Activated CD4-positive, alpha-beta memory T cell treated with anti-CD3 and anti-CD28 coated beads, Interleukin-2, amount 10 ng/mL, durations not matched to agents 7 days and 5 days (primary cell): ENCODE data around the gene SPTBN1. TPM values are rescaled to one million over a fixed set of nuclear protein-coding genes. Genes with fewer than 3 reads are reported as not detected.

Experiments used
- CTCF ChIA-PET: fragments of 350-600 bp; sonication (Branson Sonifier 250); formaldehyde crosslinking; loops from one replicate; lab custom pipeline; 2021; ENCODE audit warnings: antibody characterized with exemption, inconsistent platforms; lab: Charles Lee
- POLR2A ChIA-PET: fragments of 350-600 bp; sonication (Branson Sonifier 250); formaldehyde crosslinking; loops from one replicate; lab custom pipeline; 2021; ENCODE audit warnings: antibody characterized with exemption; lab: Charles Lee
- DNase-seq: peaks from one replicate; pipeline ENCODE4 v3.0.0-alpha.2; 2020
- H3K27ac Mint-ChIP-seq: one replicate; pipeline ENCODE4 v1.8.0; 2021; ENCODE audit warnings: mild to moderate bottlenecking, mixed read lengths
- H3K27me3 Mint-ChIP-seq: one replicate; pipeline ENCODE4 v1.8.0; 2021; ENCODE audit warnings: mixed read lengths
- H3K36me3 Mint-ChIP-seq: one replicate; pipeline ENCODE4 v1.8.0; 2021; ENCODE audit warnings: low read depth, mixed read lengths
- H3K4me1 Mint-ChIP-seq: one replicate; pipeline ENCODE4 v1.8.0; 2021; ENCODE audit warnings: mixed read lengths
- H3K4me3 Mint-ChIP-seq: one replicate; pipeline ENCODE4 v1.8.0; 2021; ENCODE audit warnings: mild to moderate bottlenecking, mixed read lengths
- H3K9me3 Mint-ChIP-seq: one replicate; pipeline ENCODE4 v1.8.0; 2021; ENCODE audit warnings: mixed read lengths
- total RNA-seq, 2 experiments: library from RNA; stranded (reverse); gene quantifications; one replicate each; pipeline ENCODE4 v1.2.3, GENCODE V29; 2021

SPTBN1 gene
- total RNA-seq, 2 experiments from 2014 or later, result 112 TPM

DNA sequence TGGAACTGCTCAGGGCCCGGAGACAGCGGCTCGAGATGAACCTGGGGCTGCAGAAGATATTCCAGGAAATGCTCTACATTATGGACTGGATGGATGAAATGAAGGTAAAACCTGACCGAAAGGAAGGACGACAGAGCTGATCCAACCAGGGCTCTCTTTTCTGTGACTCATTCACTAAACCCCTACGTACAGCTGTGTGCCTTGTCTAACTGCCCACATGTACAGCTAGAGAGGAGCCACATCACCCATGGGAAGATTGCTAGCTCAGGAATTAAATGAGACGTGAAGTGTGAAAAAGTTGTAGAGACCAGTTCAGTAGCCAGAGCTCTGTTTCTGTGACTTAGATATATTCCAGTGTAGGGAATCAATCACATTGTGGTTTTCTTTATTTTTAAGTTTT lies 170.0 kb downstream of the SPTBN1 start:
- CTCF ChIA-PET, result interaction anchor here (1.4 to 2.3 kb wide), 4 partner anchors 8 to 78 kb away, joined by 3 to 10 read pairs (median 4); no protein-coding TSS in a partner anchor
- Mint-ChIP-seq H3K27me3 (no peaks in the 10 kb centered on the region), H3K27ac (no peak overlapping the region), H3K4me3 (no peak overlapping the region), H3K9me3 (no peaks in the 10 kb centered on the region), H3K4me1 (no peaks in the 10 kb centered on the region), H3K36me3 (peaks cover 83% of the 10 kb centered on the region)
- POLR2A ChIA-PET, result interaction anchor here (1.3 kb wide), 1 partner anchor 72 kb away, joined by 3 read pairs; no protein-coding TSS in a partner anchor
- DNase-seq, result no peak

DNA sequence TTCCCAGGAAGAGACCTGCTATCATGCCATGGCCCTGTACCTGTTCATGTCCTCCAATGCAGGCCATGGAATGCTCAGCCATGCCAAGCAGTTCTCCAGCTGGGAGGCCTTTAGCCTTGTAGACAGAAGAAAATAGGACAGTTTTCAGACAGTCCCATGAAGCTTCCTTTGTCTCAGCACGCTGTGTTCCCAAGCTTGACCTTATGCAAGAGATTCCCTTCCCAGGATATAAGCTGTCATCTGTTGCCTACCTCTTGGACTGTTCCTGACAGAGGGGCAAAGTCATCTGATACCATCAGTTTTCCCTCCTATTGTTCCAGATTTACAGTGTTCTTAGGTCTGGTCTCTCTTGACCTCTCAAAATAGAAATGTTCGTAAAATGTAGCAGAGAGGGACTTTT lies 170.8 kb downstream of the SPTBN1 start:
- H3K27ac Mint-ChIP-seq, result peak overlapping the region; percentile 35
- DNase-seq, result no peak
- no peaks in the 10 kb centered on the region for H3K27me3 Mint-ChIP-seq
- ChIA-PET CTCF (interaction anchor here (1.4 kb wide), 1 partner anchor 78 kb away, joined by 4 read pairs; no protein-coding TSS in a partner anchor), POLR2A (no interaction called here)
- peaks cover 83% of the 10 kb centered on the region for H3K36me3 Mint-ChIP-seq
- no peaks in the 10 kb centered on the region for H3K4me1 Mint-ChIP-seq
- H3K9me3 Mint-ChIP-seq, result no peaks in the 10 kb centered on the region
- no peak overlapping the region for H3K4me3 Mint-ChIP-seq

DNA sequence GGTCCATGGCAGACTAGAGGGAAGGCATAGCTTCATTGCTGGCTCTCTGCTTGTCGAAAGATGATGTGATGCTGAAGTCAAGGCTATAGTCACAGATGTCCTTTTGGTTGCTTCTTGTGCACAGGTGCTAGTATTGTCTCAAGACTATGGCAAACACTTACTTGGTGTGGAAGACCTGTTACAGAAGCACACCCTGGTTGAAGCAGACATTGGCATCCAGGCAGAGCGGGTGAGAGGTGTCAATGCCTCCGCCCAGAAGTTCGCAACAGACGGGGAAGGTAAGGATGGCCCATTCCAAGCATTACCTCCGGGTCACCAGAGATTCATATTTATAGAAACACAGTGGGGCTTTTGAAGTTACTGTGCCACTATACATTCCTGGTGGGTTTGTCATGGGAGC lies 171.8 kb downstream of the SPTBN1 start:
- POLR2A ChIA-PET, result interaction anchor here (0.8 kb wide), 1 partner anchor 21 kb away, joined by 3 read pairs; no protein-coding TSS in a partner anchor
- Mint-ChIP-seq H3K9me3 (no peaks in the 10 kb centered on the region), H3K4me1 (no peaks in the 10 kb centered on the region), H3K27ac (peak overlapping the region; percentile 30), H3K36me3 (peaks cover 82% of the 10 kb centered on the region), H3K27me3 (no peaks in the 10 kb centered on the region), H3K4me3 (no peak overlapping the region)
- DNase-seq, result no peak
- CTCF ChIA-PET, result interaction anchor here (0.6 to 1.5 kb wide), 2 partner anchors 76 to 106 kb away, joined by 3 to 4 read pairs; no protein-coding TSS in a partner anchor

DNA sequence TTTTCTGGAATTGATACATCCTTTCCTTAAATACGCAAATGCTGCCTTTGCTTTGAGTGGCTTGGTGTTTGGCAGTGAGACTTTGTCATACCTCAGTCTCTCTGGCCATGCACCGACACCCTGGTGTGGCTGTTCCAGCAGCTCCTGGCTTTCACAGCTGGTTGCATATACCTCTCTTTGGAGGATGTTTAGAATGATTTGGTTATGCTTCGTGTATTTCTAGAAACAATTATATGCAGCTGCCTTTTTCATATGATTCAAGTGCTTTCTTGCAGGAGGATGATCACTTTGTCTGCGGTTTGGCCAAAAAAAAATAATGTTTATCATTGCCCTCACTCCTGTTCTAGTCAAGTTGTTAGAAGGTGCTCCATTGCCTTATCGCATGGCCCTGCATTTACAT lies 172.3 kb downstream of the SPTBN1 start:
- Mint-ChIP-seq H3K27me3 (no peaks in the 10 kb centered on the region), H3K4me3 (no peak overlapping the region), H3K9me3 (no peaks in the 10 kb centered on the region), H3K27ac (no peak overlapping the region), H3K4me1 (no peaks in the 10 kb centered on the region), H3K36me3 (peaks cover 83% of the 10 kb centered on the region)
- no peak for DNase-seq
- CTCF ChIA-PET, result interaction anchor here (1.5 kb wide), 1 partner anchor 106 kb away, joined by 4 read pairs; no protein-coding TSS in a partner anchor
- POLR2A ChIA-PET, result no interaction called here

DNA sequence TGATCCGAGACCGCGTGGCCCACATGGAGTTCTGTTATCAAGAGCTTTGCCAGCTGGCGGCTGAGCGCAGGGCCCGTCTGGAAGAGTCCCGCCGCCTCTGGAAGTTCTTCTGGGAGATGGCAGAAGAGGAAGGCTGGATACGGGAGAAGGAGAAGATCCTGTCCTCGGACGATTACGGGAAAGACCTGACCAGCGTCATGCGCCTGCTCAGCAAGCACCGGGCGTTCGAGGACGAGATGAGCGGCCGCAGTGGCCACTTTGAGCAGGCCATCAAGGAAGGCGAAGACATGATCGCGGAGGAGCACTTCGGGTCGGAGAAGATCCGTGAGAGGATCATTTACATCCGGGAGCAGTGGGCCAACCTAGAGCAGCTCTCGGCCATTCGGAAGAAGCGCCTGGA lies 172.8 kb downstream of the SPTBN1 start:
- peaks cover 78% of the 10 kb centered on the region for H3K36me3 Mint-ChIP-seq
- POLR2A ChIA-PET, result no interaction called here
- H3K27ac Mint-ChIP-seq, result peak overlapping the region; percentile 16
- no peaks in the 10 kb centered on the region for H3K4me1 Mint-ChIP-seq
- H3K4me3 Mint-ChIP-seq, result no peak overlapping the region
- H3K27me3 Mint-ChIP-seq, result no peaks in the 10 kb centered on the region
- H3K9me3 Mint-ChIP-seq, result no peaks in the 10 kb centered on the region
- no peak for DNase-seq
- CTCF ChIA-PET, result interaction anchor here (1.5 kb wide), 1 partner anchor 107 kb away, joined by 4 read pairs; no protein-coding TSS in a partner anchor

DNA sequence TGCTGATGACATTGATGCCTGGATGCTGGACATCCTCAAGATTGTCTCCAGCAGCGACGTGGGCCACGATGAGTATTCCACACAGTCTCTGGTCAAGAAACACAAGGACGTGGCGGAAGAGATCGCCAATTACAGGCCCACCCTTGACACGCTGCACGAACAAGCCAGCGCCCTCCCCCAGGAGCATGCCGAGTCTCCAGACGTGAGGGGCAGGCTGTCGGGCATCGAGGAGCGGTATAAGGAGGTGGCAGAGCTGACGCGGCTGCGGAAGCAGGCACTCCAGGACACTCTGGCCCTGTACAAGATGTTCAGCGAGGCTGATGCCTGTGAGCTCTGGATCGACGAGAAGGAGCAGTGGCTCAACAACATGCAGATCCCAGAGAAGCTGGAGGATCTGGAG lies 173.3 kb downstream of the SPTBN1 start:
- Mint-ChIP-seq H3K4me1 (peaks cover 4% of the 10 kb centered on the region), H3K4me3 (no peak overlapping the region), H3K27me3 (no peaks in the 10 kb centered on the region), H3K36me3 (peaks cover 79% of the 10 kb centered on the region), H3K27ac (no peak overlapping the region), H3K9me3 (no peaks in the 10 kb centered on the region)
- ChIA-PET POLR2A (no interaction called here), CTCF (interaction anchor here (1.5 kb wide), 1 partner anchor 107 kb away, joined by 4 read pairs; no protein-coding TSS in a partner anchor)
- no peak for DNase-seq

DNA sequence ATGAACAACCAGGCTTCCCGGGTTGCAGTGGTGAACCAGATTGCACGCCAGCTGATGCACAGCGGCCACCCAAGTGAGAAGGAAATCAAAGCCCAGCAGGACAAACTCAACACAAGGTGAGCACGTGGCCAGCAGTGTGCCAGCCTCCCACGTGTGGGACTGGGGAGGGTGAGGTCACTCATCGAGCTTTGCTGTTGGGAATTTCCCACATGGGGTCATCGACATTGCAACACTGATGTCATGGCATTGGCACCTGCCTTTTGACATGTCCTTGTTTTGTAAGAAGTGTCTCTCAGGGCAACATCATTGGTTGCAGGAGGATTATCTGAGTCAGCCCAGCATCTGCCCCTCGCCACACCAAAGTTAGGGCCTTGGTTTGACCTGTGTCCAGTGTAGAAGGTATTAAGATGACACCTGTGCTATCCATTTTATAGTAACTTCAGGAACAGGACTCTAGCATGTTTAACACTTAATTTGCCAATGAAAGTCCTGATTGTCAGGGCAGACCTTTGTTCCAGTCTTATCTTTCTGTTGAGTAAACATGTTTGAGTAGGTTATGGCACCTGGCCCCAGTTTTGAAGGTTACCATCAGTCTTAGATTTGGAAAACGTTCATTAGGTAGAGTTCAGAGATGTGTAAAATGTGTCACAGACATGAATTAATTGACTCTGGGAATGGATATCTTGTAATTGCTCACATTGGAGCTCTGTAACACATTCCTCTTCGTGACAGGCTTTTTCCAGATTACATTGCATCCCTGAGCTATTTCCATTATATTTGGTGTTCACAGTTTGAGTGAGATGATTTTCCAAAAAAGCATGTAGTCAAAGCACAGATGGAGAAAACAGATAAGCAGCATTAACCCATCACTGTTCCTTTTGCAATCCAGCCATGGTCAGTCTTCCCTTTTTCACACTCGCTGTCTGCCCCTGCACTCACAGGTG lies 174.1 kb downstream of the SPTBN1 start:
- H3K4me1 Mint-ChIP-seq, result peaks cover 12% of the 10 kb centered on the region
- ChIA-PET CTCF (no interaction called here), POLR2A (interaction anchor here (1.3 kb wide), 1 partner anchor 58 kb away, joined by 3 read pairs; no protein-coding TSS in a partner anchor)
- DNase-seq, result no peak
- no peak overlapping the region for H3K27ac Mint-ChIP-seq
- no peak overlapping the region for H3K4me3 Mint-ChIP-seq
- no peaks in the 10 kb centered on the region for H3K9me3 Mint-ChIP-seq
- peaks cover 83% of the 10 kb centered on the region for H3K36me3 Mint-ChIP-seq
- no peaks in the 10 kb centered on the region for H3K27me3 Mint-ChIP-seq

DNA sequence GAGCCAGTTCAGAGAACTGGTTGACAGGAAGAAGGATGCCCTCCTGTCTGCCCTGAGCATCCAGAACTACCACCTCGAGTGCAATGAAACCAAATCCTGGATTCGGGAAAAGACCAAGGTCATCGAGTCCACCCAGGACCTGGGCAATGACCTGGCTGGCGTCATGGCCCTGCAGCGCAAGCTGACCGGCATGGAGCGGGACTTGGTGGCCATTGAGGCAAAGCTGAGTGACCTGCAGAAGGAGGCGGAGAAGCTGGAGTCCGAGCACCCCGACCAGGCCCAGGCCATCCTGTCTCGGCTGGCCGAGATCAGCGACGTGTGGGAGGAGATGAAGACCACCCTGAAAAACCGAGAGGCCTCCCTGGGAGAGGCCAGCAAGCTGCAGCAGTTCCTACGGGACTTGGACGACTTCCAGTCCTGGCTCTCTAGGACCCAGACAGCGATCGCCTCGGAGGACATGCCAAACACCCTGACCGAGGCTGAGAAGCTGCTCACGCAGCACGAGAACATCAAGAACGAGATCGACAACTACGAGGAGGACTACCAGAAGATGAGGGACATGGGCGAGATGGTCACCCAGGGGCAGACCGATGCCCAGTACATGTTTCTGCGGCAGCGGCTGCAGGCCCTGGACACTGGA lies 174.9 kb downstream of the SPTBN1 start:
- Mint-ChIP-seq H3K27me3 (no peaks in the 10 kb centered on the region), H3K36me3 (peaks cover 83% of the 10 kb centered on the region), H3K9me3 (no peaks in the 10 kb centered on the region), H3K4me3 (no peak overlapping the region), H3K4me1 (peaks cover 16% of the 10 kb centered on the region), H3K27ac (no peak overlapping the region)
- CTCF ChIA-PET, result no interaction called here
- no peak for DNase-seq
- POLR2A ChIA-PET, result interaction anchor here (1.3 kb wide), 1 partner anchor 59 kb away, joined by 3 read pairs; no protein-coding TSS in a partner anchor

DNA sequence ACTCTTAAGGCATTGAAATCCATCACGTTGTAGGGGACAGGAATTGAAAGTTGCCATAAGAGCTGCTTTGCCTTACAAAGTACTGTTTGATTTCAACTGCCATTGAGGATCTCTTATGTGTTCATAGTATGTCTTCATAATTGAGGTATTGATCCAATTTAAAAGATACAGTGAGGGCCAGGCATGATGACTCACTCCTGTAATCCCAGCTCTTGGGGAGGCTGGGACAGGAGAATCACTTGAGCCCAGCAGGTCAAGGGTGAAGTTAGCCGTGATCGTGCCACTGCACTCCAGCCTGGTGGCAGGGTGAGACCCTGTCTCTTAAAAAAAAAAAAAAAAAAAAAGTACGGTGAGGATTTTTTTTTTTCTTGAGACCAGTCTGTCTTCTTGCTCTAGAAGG lies 175.6 kb downstream of the SPTBN1 start:
- CTCF ChIA-PET, result interaction anchor here (0.7 kb wide), 1 partner anchor 176 kb away, joined by 3 read pairs; no protein-coding TSS in a partner anchor
- peaks cover 81% of the 10 kb centered on the region for H3K36me3 Mint-ChIP-seq
- H3K27ac Mint-ChIP-seq, result no peak overlapping the region
- peaks cover 16% of the 10 kb centered on the region for H3K4me1 Mint-ChIP-seq
- H3K4me3 Mint-ChIP-seq, result no peak overlapping the region
- POLR2A ChIA-PET, result no interaction called here
- H3K9me3 Mint-ChIP-seq, result no peaks in the 10 kb centered on the region
- no peaks in the 10 kb centered on the region for H3K27me3 Mint-ChIP-seq
- DNase-seq, result no peak

DNA sequence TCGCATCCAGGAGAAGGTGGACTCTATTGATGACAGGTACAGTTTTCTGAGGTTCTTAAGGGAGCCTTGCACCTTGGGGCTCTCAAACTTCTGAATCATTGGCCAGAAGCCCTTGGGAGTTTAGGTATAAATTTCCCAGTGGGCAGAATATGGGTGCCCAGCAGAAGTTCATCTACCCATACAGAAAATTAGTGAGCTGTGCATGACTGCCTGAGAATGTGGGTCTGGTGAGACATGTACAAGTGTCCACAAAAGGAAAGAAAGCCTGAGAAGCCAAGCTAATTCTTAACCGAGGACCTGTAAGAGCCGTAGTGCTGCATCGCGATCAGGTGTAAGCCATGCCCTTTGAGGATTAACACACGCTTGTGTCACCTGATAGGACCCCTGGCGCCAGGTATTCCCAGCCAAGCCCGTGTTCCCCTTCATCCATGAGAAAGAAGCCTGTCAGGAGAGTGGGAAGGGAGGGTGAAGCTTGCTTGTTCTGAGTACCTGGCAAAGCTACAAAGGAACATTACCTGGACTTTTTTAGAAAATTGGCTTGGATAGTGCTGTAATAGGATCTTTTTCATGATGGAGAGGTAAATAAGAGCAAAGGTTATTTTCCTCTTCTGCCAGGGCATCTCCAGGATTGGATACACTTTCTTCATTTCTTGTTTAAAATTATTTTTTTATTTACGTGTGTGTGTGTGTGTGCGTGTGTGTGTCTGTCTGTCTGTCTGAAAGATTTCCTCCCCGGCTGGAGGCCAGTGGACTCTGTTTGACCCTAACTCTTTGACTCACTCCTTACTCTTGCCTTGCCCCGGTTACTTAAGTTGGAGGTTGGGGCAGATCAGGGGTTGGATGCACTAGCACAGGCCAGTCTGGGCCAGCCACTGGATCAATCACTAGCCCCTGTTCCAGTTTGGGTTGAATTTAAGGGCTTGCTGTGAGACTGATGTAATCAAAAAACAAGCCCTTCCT lies 176.9 kb downstream of the SPTBN1 start:
- CTCF ChIA-PET, result interaction anchor here (0.9 to 1.5 kb wide), 3 partner anchors 8 to 32 kb away, joined by 3 to 7 read pairs (median 3); no protein-coding TSS in a partner anchor
- H3K4me1 Mint-ChIP-seq, result peaks cover 16% of the 10 kb centered on the region
- H3K36me3 Mint-ChIP-seq, result peaks cover 78% of the 10 kb centered on the region
- no peak for DNase-seq
- H3K9me3 Mint-ChIP-seq, result no peaks in the 10 kb centered on the region
- H3K27me3 Mint-ChIP-seq, result no peaks in the 10 kb centered on the region
- H3K4me3 Mint-ChIP-seq, result no peak overlapping the region
- no peak overlapping the region for H3K27ac Mint-ChIP-seq
- POLR2A ChIA-PET, result interaction anchor here (1.5 kb wide), 1 partner anchor 14 kb away, joined by 4 read pairs; no protein-coding TSS in a partner anchor

DNA sequence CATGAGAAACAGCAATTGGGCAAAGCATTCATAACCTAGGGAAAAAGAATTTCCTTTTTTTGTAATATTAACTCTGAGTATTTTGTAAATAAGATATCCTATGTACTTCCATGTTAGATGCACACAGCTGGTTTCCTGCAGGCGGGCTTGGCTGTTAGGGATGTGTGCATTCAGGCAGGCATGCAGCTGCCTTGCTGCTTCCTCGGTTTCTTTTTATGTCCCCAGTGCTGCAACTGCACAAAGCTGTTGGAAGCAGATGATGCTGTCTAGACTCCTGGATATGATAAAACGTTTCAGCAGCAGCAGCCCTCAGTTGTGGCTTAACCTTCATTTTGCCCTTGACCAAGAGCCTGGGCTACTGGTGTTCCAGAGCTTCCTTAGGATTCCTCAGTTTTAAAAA lies 177.9 kb downstream of the SPTBN1 start:
- CTCF ChIA-PET, result interaction anchor here (0.6 to 1.5 kb wide), 4 partner anchors 9 to 70 kb away, joined by 3 to 7 read pairs (median 3); no protein-coding TSS in a partner anchor
- H3K27ac Mint-ChIP-seq, result peak overlapping the region; percentile 16

More for the DNA sequence above, 177.9 kb downstream of the SPTBN1 start:
- no peak for DNase-seq
- Mint-ChIP-seq H3K9me3 (no peaks in the 10 kb centered on the region), H3K4me3 (no peak overlapping the region), H3K27me3 (no peaks in the 10 kb centered on the region), H3K4me1 (peaks cover 16% of the 10 kb centered on the region), H3K36me3 (peaks cover 79% of the 10 kb centered on the region)
- POLR2A ChIA-PET, result interaction anchor here (1.5 kb wide), 1 partner anchor 13 kb away, joined by 4 read pairs; no protein-coding TSS in a partner anchor
